GM12865 (cell line): ENCODE measurements around the gene OPCML.

Source experiments
- DNase-seq: peaks from one replicate; pipeline ENCODE4 v3.0.0; 2010; ENCODE audit warnings: low read depth
- H3K4me3 ChIP-seq: 2 replicates; pipeline ENCODE4 v1.5.1; 2011; ENCODE audit warnings: mild to moderate bottlenecking, low read depth, low read length, control low read depth
- CTCF ChIP-seq: IDR thresholded peaks from 2 replicates; pipeline ENCODE4 v1.5.1; 2011; ENCODE audit warnings: low read length, control low read depth, low read depth, inconsistent platforms; ENCODE audit not compliant: insufficient read depth; ENCODE audit errors: missing control alignments

OPCML gene

GRCh38 chr11:132621976-132622580 lies 910.2 kb downstream of the OPCML start:
- no peak overlapping the region for H3K4me3 ChIP-seq
- no peak for DNase-seq
- TF ChIP-seq CTCF = no peak

DNA sequence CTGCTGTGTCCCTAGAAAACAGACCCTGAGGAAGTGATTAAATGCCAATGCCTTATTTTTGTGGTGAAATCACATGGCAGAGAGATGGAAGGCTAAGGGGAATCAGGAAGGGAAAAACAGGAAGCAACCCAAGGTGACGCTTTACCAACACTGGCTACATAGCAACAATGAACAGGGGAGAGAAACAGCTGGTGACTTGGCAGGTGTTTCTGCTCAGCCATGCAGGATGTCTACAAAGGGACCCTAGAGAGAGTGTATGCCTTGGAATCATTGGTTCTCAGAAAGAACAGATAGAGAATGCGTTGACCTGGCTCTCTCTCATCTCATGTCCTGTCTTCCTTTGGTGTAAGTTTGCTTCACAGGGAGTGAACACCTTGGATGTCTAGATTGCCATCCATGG lies 911.9 kb downstream of the OPCML start:
- no peak for DNase-seq
- TF ChIP-seq CTCF = no peak
- H3K4me3 ChIP-seq = no peak overlapping the region

GRCh38 chr11:132610791-132611190 lies 921.5 kb downstream of the OPCML start:
- DNase-seq = no peak
- no peak for TF ChIP-seq CTCF
- H3K4me3 ChIP-seq = no peak overlapping the region

- DNase-seq = no peak
- H3K4me3 ChIP-seq = no peak overlapping the region
These were observed 922.1 kb downstream of the OPCML start for GRCh38 chr11:132610216-132610615.

DNA sequence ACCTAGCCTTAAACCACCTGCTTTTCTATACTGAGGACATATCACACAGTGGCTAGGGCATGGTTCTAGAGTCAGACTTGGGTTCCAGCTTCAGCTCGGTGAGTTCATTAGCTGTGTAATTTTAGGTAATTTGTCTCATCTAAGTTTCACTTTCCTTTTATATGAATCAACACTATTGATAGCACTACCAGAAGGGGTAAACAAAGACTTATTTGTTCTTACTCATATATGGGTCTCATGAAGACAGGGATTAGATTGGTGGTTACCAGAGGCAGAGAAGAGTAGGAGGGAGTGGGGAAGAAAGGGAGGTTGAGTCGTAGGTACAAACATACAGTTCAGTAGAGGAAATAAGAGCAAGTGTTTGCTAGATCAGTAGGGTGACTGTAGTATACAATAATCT lies 924.7 kb downstream of the OPCML start:
- TF ChIP-seq CTCF = no peak
- H3K4me3 ChIP-seq = no peak overlapping the region
- DNase-seq = no peak

More at GRCh38 chr11:132610216-132610615, 922.1 kb downstream of the OPCML start:
- no peak for TF ChIP-seq CTCF

GRCh38 chr11:132605825-132606570 lies 926.3 kb downstream of the OPCML start:
- H3K4me3 ChIP-seq = no peak overlapping the region
- TF ChIP-seq CTCF = no peak
- no peak for DNase-seq
